HepG2 (cell line): Measurements from ENCODE around the gene IFI35. TPM values are rescaled to one million over a fixed set of nuclear protein-coding genes. Genes with fewer than 3 reads are reported as not detected.

ENCODE experiments used
- ATAC-seq: fragments of 200-7000 bp; cut with Tn5 transposase; 3 replicates; pipeline ENCODE4 v1.9.1; 2020; ENCODE audit warnings: mild to moderate bottlenecking, moderate library complexity
- BruUV-seq: library from RNA; stranded (reverse); fragments of 400-500 nt; replicated peaks from 2 replicates; lab custom pipeline; 2021; lab: Mats Ljungman, UMichigan
- CTCF ChIA-PET: fragments of 300-600 bp; formaldehyde crosslinking; extraction: SDS; loops from one replicate; lab custom pipeline; 2021; ENCODE audit warnings: low total read pairs, inconsistent platforms, low intra/inter-chr PET ratio; lab: Yijun Ruan, JAX
- POLR2A ChIA-PET: fragments of 350-600 bp; sonication (Branson Sonifier 250); formaldehyde crosslinking; loops from one replicate; lab custom pipeline; 2020; ENCODE audit warnings: antibody characterized with exemption, inconsistent platforms; lab: Yijun Ruan, JAX
- DNase-seq: peaks from one replicate; pipeline ENCODE4 v3.0.0-alpha.2; 2015; ENCODE audit warnings: low spot score
- FAIRE-seq: peaks from 3 replicates; lab custom pipeline; 2011; peaks lifted over from hg19 to GRCh38; lab: Jason Lieb, UNC
- H2AFZ ChIP-seq: one replicate; pipeline ENCODE4 v1.6.1; 2011; ENCODE audit warnings: low read length, inconsistent platforms
- H3K27ac ChIP-seq: fragments of 300-600 bp; 3 replicates; pipeline ENCODE4 v1.8.0; 2011; ENCODE audit warnings: mixed run types, mild to moderate bottlenecking, mixed read lengths, low read length, inconsistent platforms; ENCODE audit not compliant: insufficient read depth; ENCODE audit errors: extremely low read length
- H3K27me3 ChIP-seq, 2 experiments: fragments of 200-600 bp in 1 of 2; 2 replicates in 1 of 2; 3 replicates in 1 of 2; pipeline versions ENCODE4 v1.6.0 to v1.8.0; 2011; ENCODE audit warnings: low read length in 2 of 2, mild to moderate bottlenecking in 2 of 2, moderate library complexity in 2 of 2, inconsistent platforms in 1 of 2; ENCODE audit not compliant: insufficient read depth in 2 of 2, control insufficient read depth in 1 of 2
- H3K36me3 ChIP-seq, 2 experiments: fragments of 200-600 bp in 1 of 2; replicated peaks in 1 of 2; 2 replicates in 1 of 2; 3 replicates in 1 of 2; pipeline versions ENCODE4 v1.5.1 to v1.8.0; 2011; ENCODE audit warnings: low read length in 2 of 2, inconsistent platforms in 1 of 2; ENCODE audit not compliant: insufficient read depth in 2 of 2, control insufficient read depth in 1 of 2
- H3K4me1 ChIP-seq: 2 replicates; pipeline ENCODE4 v1.5.1; 2012; ENCODE audit warnings: low read length, inconsistent platforms; ENCODE audit not compliant: insufficient read depth
- H3K4me2 ChIP-seq: 2 replicates; pipeline ENCODE4 v1.6.0; 2011; ENCODE audit warnings: low read depth, low read length, inconsistent platforms
- H3K4me3 ChIP-seq, 3 experiments: fragments of 200-600 bp in 1 of 3; sonication (generic), shearing (Covaris generic) in 1 of 3; replicated peaks in 1 of 3; 2 replicates each; pipeline ENCODE4 v1.5.1; 2011 to 2016; ENCODE audit warnings: low read length in 3 of 3, inconsistent platforms in 2 of 3, low read depth in 2 of 3, mild to moderate bottlenecking in 2 of 3, control low read depth in 1 of 3, mixed read lengths in 1 of 3; ENCODE audit not compliant: insufficient read depth in 1 of 3
- H3K79me2 ChIP-seq: one replicate; pipeline ENCODE4 v1.6.1; 2011; ENCODE audit warnings: low read length, inconsistent platforms; ENCODE audit not compliant: insufficient read depth
- H3K9ac ChIP-seq: 2 replicates; pipeline ENCODE4 v1.6.0; 2011; ENCODE audit warnings: mild to moderate bottlenecking, low read depth, low read length, inconsistent platforms; ENCODE audit not compliant: insufficient read depth
- H3K9me3 ChIP-seq: 2 replicates; pipeline ENCODE4 v1.5.1; 2012; ENCODE audit warnings: mild to moderate bottlenecking, low read length
- H4K20me1 ChIP-seq: 2 replicates; pipeline ENCODE4 v1.6.0; 2011; ENCODE audit warnings: inconsistent platforms, mild to moderate bottlenecking, low read length, moderate library complexity; ENCODE audit not compliant: insufficient read depth
- AGO1 ChIP-seq: fragments of 200-400 bp; formaldehyde crosslinking; IDR thresholded peaks from 2 replicates; pipeline ENCODE4 v1.6.1; 2017; ENCODE audit warnings: mild to moderate bottlenecking, low read depth, low read length, moderate library complexity; ENCODE audit not compliant: poor library complexity, severe bottlenecking
- ARNT ChIP-seq: fragments of 450-650 bp; IDR thresholded peaks from 2 replicates; pipeline ENCODE4 v1.6.1; 2017
- BHLHE40 ChIP-seq: IDR thresholded peaks from 2 replicates; pipeline ENCODE4 v1.6.1; 2011; ENCODE audit warnings: low read length, improper control_type of control experiment
- BRCA1 ChIP-seq: sonication (generic); formaldehyde crosslinking; IDR thresholded peaks from 2 replicates; pipeline ENCODE4 v1.4.0; 2020; ENCODE audit warnings: missing genetic modification reagents
- HOXA5 ChIP-seq: sonication (generic); formaldehyde crosslinking; IDR thresholded peaks from 2 replicates; pipeline ENCODE4 v1.4.0; 2020; ENCODE audit warnings: missing genetic modification reagents
- IRX3 ChIP-seq: sonication (generic); formaldehyde crosslinking; IDR thresholded peaks from 2 replicates; pipeline ENCODE4 v1.8.1; 2023; ENCODE audit warnings: mild to moderate bottlenecking, low read depth, missing genetic modification reagents, borderline replicate concordance
- LBX2 ChIP-seq: sonication (generic); formaldehyde crosslinking; IDR thresholded peaks from 2 replicates; pipeline ENCODE4 v1.5.0; 2020; ENCODE audit warnings: missing genetic modification reagents, mild to moderate bottlenecking, borderline replicate concordance
- LCORL ChIP-seq, 2 experiments: fragments of 450-650 bp in 1 of 2; sonication (generic) in 1 of 2; formaldehyde crosslinking in 1 of 2; IDR thresholded peaks; 2 replicates each; pipeline versions ENCODE4 v1.5.0 to v1.6.1; 2017 to 2020; ENCODE audit warnings: antibody characterized with exemption in 1 of 2, missing genetic modification reagents in 1 of 2
- PHF20 ChIP-seq: sonication (generic); formaldehyde crosslinking; IDR thresholded peaks from 2 replicates; pipeline ENCODE4 v1.5.0; 2020; ENCODE audit warnings: mild to moderate bottlenecking, missing genetic modification reagents
- RXRA ChIP-seq: sonication (generic); formaldehyde crosslinking; IDR thresholded peaks from 2 replicates; pipeline ENCODE4 v1.5.1; 2020; ENCODE audit warnings: missing genetic modification reagents
- SIX1 ChIP-seq: sonication (generic); formaldehyde crosslinking; IDR thresholded peaks from 2 replicates; pipeline ENCODE4 v1.4.0; 2020; ENCODE audit warnings: missing genetic modification reagents, borderline replicate concordance
- SOX5 ChIP-seq: IDR thresholded peaks from 2 replicates; pipeline ENCODE4 v1.6.1; 2016; ENCODE audit warnings: borderline replicate concordance
- TCF7L2 ChIP-seq: IDR thresholded peaks from 2 replicates; pipeline ENCODE4 v1.6.1; 2011; ENCODE audit warnings: mild to moderate bottlenecking, low read depth, low read length, moderate library complexity
- YEATS4 ChIP-seq: sonication (generic); formaldehyde crosslinking; IDR thresholded peaks from 2 replicates; pipeline ENCODE4 v1.4.0; 2020; ENCODE audit warnings: missing genetic modification reagents, borderline replicate concordance
- ZNF580 ChIP-seq: IDR thresholded peaks from 2 replicates; pipeline ENCODE4 v1.6.1; 2016; ENCODE audit warnings: low read depth, borderline replicate concordance
- ZNF724P ChIP-seq: sonication (generic); formaldehyde crosslinking; IDR thresholded peaks from 2 replicates; pipeline ENCODE4 v1.8.0; 2022; ENCODE audit warnings: missing genetic modification reagents, borderline replicate concordance
- WGBS: methylation state at CpG from one replicate; pipeline ENCODE4 v1.1.6; 2017; ENCODE audit warnings: low lambda C conversion rate; 5-methylcytosine and 5-hydroxymethylcytosine counted together
- in situ Hi-C: cut with HindIII; loops from 2 replicates; pipeline ENCODE4 v1.10.0; 2017; ENCODE audit warnings: low pct_unique_long_range_greater_than_20kb; ENCODE audit not compliant: extremely low pct_ligation_motif_present
- intact Hi-C: fragments of 100-400 bp; cut with micrococcal nuclease; formaldehyde crosslinking; loops from one replicate; pipeline ENCODE4 v1.10.0; 2022; ENCODE audit not compliant: unreplicated experiment
- polyA plus RNA-seq, 8 experiments: library from polyadenylated mRNA; depleted of rRNA in 3 of 8; stranded (reverse) in 7 of 8; unstranded in 1 of 8; fragments of >200 nt; fragmentation: Illumina TruSeq in 4 of 8; extraction: Trizol in 4 of 8; gene quantifications; 2 replicates each; pipeline versions ENCODE4 v1.2.1 to v1.2.3, GENCODE V29; 2011 to 2016; ENCODE audit warnings: low read depth in 4 of 8, missing spikeins in 1 of 8, mixed read lengths in 1 of 8; ENCODE audit not compliant: insufficient read depth in 1 of 8
- total RNA-seq, 5 experiments: library from RNA; depleted of rRNA; stranded (reverse); fragments of >200 nt; fragmentation: Illumina TruSeq; extraction: Trizol; gene quantifications; 2 replicates each; pipeline ENCODE4 v1.2.3, GENCODE V29; 2016; ENCODE audit warnings: low read depth in 1 of 5
- TF ChIP-seq, protein P1 (sequence below): sonication (generic); formaldehyde crosslinking; IDR thresholded peaks from 2 replicates; pipeline ENCODE4 v1.4.0; 2020; ENCODE audit warnings: missing genetic modification reagents, borderline replicate concordance

The IFI35 gene
- total and polyA plus RNA-seq, 2 of the 13 experiments (the other 11 are each of a cell fraction or from before 2014, with no cell fraction given), result 28.9 to 38.1 TPM

- H2AFZ ChIP-seq, result no peak overlapping the region
- peak overlapping the region; percentile 70 for H3K27ac ChIP-seq
- WGBS, result 31% methylated on average over 32 of the region's 40 CpGs
- H3K4me2 ChIP-seq, result peak overlapping the region; percentile 80
- H3K9ac ChIP-seq, result peak overlapping the region; percentile 94
- in situ Hi-C loops, result no loop called here
- H3K4me1 ChIP-seq, result peaks cover 44% of the 10 kb centered on the region
- H4K20me1 ChIP-seq, result no peaks in the 10 kb centered on the region
- peaks cover 26% of the 10 kb centered on the region for H3K79me2 ChIP-seq
- POLR2A ChIA-PET, result interaction anchor here (0.6 to 4.5 kb wide), 12 partner anchors 10 to 295 kb away, joined by 3 to 55 read pairs (median 9); partner anchors contain the start of genes NBR1, RPL27 and TMEM106A
- peaks cover 15 to 36% of the 10 kb centered on the region in 2 experiments for H3K36me3 ChIP-seq
- no peaks in the 10 kb centered on the region; a peak in 1 of 5 replicates for H3K27me3 ChIP-seq
- DNase-seq (peak; percentile 63), FAIRE-seq (no peak), ATAC-seq (peak; percentile 42)
- H3K9me3 ChIP-seq, result no peaks in the 10 kb centered on the region
- CTCF ChIA-PET, result no interaction called here
- peak overlapping the region; percentile 96 to 100 (median 100) for H3K4me3 ChIP-seq
- intact Hi-C loops, result loop anchor here (1.0 to 5.0 kb wide), 3 partner anchors 11 to 311 kb away; partner anchors contain the start of gene TMEM106A
- TSS peak; percentile 42 for BruUV-seq
- peak; percentile 50 for TF ChIP-seq PHF20 (CRISPR knock-in tag)
- TF ChIP-seq YEATS4, result peak; percentile 12; the same call in 1 of the 2 replicates
- TF ChIP-seq BHLHE40, result peak; percentile 70
- no peak for TF ChIP-seq ARNT
- peak; percentile 56; the same call in 1 of the 2 replicates for TF ChIP-seq ZNF580 (CRISPR knock-in tag)
- TF ChIP-seq HOXA5 (CRISPR knock-in tag), result 0 out of 2 replicates have a peak, but pooled peaks have one; percentile 54
- no peak for TF ChIP-seq BRCA1 (CRISPR knock-in tag)
- peak; percentile 53; the same call in 1 of the 2 replicates for TF ChIP-seq IRX3 (CRISPR knock-in tag)
- TF ChIP-seq LBX2 (CRISPR knock-in tag), result peak; percentile 89
- TF ChIP-seq LCORL (IDR thresholded peaks at IDR 0.05), result peak; percentile 63
- TF ChIP-seq LCORL (CRISPR knock-in tag; IDR thresholded peaks at IDR 0.05), result peak; percentile 82
- 0 out of 2 replicates have a peak, but pooled peaks have one; percentile 33 for TF ChIP-seq SIX1 (CRISPR knock-in tag)
- TF ChIP-seq RXRA, result peak; percentile 55; the same call in 1 of the 2 replicates
- TF ChIP-seq SOX5, result peak; percentile 49; the same call in 1 of the 2 replicates
- no peak for TF ChIP-seq ZNF724P (CRISPR knock-in tag)
- no peak for TF ChIP-seq TCF7L2
- peak; percentile 20 for TF ChIP-seq AGO1
- TF ChIP-seq, protein P1, sequence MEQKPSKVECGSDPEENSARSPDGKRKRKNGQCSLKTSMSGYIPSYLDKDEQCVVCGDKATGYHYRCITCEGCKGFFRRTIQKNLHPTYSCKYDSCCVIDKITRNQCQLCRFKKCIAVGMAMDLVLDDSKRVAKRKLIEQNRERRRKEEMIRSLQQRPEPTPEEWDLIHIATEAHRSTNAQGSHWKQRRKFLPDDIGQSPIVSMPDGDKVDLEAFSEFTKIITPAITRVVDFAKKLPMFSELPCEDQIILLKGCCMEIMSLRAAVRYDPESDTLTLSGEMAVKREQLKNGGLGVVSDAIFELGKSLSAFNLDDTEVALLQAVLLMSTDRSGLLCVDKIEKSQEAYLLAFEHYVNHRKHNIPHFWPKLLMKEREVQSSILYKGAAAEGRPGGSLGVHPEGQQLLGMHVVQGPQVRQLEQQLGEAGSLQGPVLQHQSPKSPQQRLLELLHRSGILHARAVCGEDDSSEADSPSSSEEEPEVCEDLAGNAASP (CRISPR knock-in tag), result peak; percentile 68
Measured at GRCh38 chr17:43020789-43021740, 14.5 kb downstream of the IFI35 start.
